Myometrial cell (primary cell): ENCODE results near the gene SPON1. TPM values are rescaled to one million over a fixed set of nuclear protein-coding genes. Genes with fewer than 3 reads are reported as not detected.

ENCODE experiments used
- total RNA-seq: library from RNA; depleted of rRNA; stranded (reverse); fragments of >200 nt; gene quantifications from 2 replicates; pipeline ENCODE4 v1.2.3, GENCODE V29; 2015

SPON1 gene
- not detected in 2 replicates for total RNA-seq

DNA sequence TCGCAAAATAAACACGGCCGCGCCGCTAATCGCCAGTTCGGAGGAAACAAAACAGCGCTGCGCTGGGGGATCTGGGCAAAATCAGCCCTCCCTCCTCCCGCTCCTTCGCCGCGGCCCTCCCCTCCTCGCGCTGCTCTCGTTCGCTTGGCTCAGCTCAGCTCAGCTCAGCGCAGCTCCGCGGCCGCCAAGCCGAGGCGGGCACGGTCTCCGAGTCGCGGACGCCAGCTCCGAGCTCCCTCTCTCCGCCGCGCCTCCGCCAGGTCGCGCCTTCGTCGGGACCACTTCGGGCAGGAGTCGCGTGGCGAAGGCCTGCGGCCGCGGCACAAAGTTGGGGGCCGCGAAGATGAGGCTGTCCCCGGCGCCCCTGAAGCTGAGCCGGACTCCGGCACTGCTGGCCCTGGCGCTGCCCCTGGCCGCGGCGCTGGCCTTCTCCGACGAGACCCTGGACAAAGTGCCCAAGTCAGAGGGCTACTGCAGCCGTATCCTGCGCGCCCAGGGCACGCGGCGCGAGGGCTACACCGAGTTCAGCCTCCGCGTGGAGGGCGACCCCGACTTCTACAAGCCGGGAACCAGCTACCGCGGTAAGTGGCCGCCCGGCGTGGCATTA lies at the start of gene SPON1:
Gene SPON1, plus strand, starts transcription at position 162 of the 607 bp plus-strand sequence. Its CDS starts 182 bp downstream, at position 344.

